Measurements from ENCODE around the gene ERICH3. TPM values are rescaled to one million over a fixed set of nuclear protein-coding genes. Genes with fewer than 3 reads are reported as not detected.

The ERICH3 gene
- total and polyA plus RNA-seq, 9 of the 15 experiments (the other 6 are each of a cell fraction or from before 2014, with no cell fraction given): not detected

- BruUV-seq (replicated peaks): no TSS peak
- H3K36me3 ChIP-seq (ENCODE audit: control insufficient read depth, insufficient read depth, low read length): no peaks in the 10 kb centered on the region
- FAIRE-seq (no peak), DNase-seq (ENCODE audit: extremely low read depth in 1 of 4, low spot score in 3 of 4) (no peak), ATAC-seq (no peak)
- no peak overlapping the region for H3K27ac ChIP-seq (ENCODE audit: extremely low read depth, low read depth, low read length)
- no peak overlapping the region for H3K4me2 ChIP-seq (ENCODE audit: insufficient read depth, low read length)
- H4K20me1 ChIP-seq (replicated peaks; ENCODE audit: control insufficient read depth, insufficient read depth, low read length): no peaks in the 10 kb centered on the region
- intact Hi-C loops (cut with micrococcal nuclease): no loop called here
- H3K9me1 ChIP-seq (ENCODE audit: control insufficient read depth, insufficient read depth, low read length): no peaks in the 10 kb centered on the region
- H2AFZ ChIP-seq (ENCODE audit: low read depth, low read length): no peak overlapping the region
- H3K4me3 ChIP-seq: no peak overlapping the region
- no peaks in the 10 kb centered on the region for H3K27me3 ChIP-seq (ENCODE audit: control insufficient read depth in 2 of 2, insufficient read depth in 2 of 2, low read length in 2 of 2)
- H3K4me1 ChIP-seq (replicated peaks in 1 of 2; ENCODE audit: control insufficient read depth in 2 of 2, insufficient read depth in 2 of 2, low read length in 2 of 2): no peaks in the 10 kb centered on the region
- in situ Hi-C loops (cut with MboI): no loop called here
- 2% methylated on average over 4 of the region's 4 CpGs for WGBS (ENCODE audit: insufficient coverage, low coverage, missing lambda C conversion rate)
- no peaks in the 10 kb centered on the region for H3K79me2 ChIP-seq (ENCODE audit: control insufficient read depth, insufficient read depth, low read length)
- no peaks in the 10 kb centered on the region for H3K9me3 ChIP-seq (replicated peaks; ENCODE audit: control insufficient read depth, insufficient read depth, low read depth, low read length)
- no peak overlapping the region for H3K9ac ChIP-seq (ENCODE audit: insufficient read depth in 1 of 2, low read depth in 2 of 2, low read length in 2 of 2)
- ChIA-PET POLR2A (no interaction called here), CTCF (ENCODE audit: low intra/inter-chr PET ratio) (no interaction called here)
- TF ChIP-seq, protein P1, sequence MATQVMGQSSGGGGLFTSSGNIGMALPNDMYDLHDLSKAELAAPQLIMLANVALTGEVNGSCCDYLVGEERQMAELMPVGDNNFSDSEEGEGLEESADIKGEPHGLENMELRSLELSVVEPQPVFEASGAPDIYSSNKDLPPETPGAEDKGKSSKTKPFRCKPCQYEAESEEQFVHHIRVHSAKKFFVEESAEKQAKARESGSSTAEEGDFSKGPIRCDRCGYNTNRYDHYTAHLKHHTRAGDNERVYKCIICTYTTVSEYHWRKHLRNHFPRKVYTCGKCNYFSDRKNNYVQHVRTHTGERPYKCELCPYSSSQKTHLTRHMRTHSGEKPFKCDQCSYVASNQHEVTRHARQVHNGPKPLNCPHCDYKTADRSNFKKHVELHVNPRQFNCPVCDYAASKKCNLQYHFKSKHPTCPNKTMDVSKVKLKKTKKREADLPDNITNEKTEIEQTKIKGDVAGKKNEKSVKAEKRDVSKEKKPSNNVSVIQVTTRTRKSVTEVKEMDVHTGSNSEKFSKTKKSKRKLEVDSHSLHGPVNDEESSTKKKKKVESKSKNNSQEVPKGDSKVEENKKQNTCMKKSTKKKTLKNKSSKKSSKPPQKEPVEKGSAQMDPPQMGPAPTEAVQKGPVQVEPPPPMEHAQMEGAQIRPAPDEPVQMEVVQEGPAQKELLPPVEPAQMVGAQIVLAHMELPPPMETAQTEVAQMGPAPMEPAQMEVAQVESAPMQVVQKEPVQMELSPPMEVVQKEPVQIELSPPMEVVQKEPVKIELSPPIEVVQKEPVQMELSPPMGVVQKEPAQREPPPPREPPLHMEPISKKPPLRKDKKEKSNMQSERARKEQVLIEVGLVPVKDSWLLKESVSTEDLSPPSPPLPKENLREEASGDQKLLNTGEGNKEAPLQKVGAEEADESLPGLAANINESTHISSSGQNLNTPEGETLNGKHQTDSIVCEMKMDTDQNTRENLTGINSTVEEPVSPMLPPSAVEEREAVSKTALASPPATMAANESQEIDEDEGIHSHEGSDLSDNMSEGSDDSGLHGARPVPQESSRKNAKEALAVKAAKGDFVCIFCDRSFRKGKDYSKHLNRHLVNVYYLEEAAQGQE (IDR thresholded peaks at IDR 0.05; ENCODE audit: borderline replicate concordance): no peak
- TF ChIP-seq, protein P1 (CRISPR knock-in tag; IDR thresholded peaks at IDR 0.05; ENCODE audit: low read depth): no peak
- no peak for TF ChIP-seq NFIC (IDR thresholded peaks at IDR 0.05)
- TF ChIP-seq NR2C2 (CRISPR knock-in tag; IDR thresholded peaks at IDR 0.05): no peak
- no peak for TF ChIP-seq NR2C2 (tag; IDR thresholded peaks at IDR 0.05)
- no peak for TF ChIP-seq SRSF9 (IDR thresholded peaks at IDR 0.05; ENCODE audit: borderline replicate concordance, low read depth, low read length)
- TF ChIP-seq SFPQ (IDR thresholded peaks at IDR 0.05; ENCODE audit: low read depth, low read length): no peak
- TF ChIP-seq ETV1 (tag; conservative IDR thresholded peaks at IDR 0.05; ENCODE audit: low read depth): no peak
- TF ChIP-seq ZNF583 (CRISPR knock-in tag; IDR thresholded peaks at IDR 0.05): no peak
- TF ChIP-seq, protein P2, sequence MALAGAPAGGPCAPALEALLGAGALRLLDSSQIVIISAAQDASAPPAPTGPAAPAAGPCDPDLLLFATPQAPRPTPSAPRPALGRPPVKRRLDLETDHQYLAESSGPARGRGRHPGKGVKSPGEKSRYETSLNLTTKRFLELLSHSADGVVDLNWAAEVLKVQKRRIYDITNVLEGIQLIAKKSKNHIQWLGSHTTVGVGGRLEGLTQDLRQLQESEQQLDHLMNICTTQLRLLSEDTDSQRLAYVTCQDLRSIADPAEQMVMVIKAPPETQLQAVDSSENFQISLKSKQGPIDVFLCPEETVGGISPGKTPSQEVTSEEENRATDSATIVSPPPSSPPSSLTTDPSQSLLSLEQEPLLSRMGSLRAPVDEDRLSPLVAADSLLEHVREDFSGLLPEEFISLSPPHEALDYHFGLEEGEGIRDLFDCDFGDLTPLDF (CRISPR knock-in tag; IDR thresholded peaks at IDR 0.05): no peak
- TF ChIP-seq PTRF (tag; IDR thresholded peaks at IDR 0.05): no peak
- no peak for TF ChIP-seq HNRNPUL1 (IDR thresholded peaks at IDR 0.05; ENCODE audit: low read length)
Measured at GRCh38 chr1:74681449-74681848, 7.9 kb upstream of the ERICH3 start.
